AG10803 (cell line): ENCODE measurements around the gene RAPGEF2.

ENCODE experiments used
- DNase-seq: peaks from one replicate; pipeline ENCODE4 v3.0.0; 2010; ENCODE audit warnings: low read depth
- H3K4me3 ChIP-seq: 2 replicates; pipeline ENCODE4 v1.5.1; 2011; ENCODE audit warnings: mild to moderate bottlenecking, low read length, control low read depth
- TF ChIP-seq, protein P1 (sequence below): conservative IDR thresholded peaks from 2 replicates; pipeline ENCODE4 v1.5.1; 2011; ENCODE audit warnings: mild to moderate bottlenecking, low read length, control low read depth, inconsistent platforms

RAPGEF2 gene

DNA sequence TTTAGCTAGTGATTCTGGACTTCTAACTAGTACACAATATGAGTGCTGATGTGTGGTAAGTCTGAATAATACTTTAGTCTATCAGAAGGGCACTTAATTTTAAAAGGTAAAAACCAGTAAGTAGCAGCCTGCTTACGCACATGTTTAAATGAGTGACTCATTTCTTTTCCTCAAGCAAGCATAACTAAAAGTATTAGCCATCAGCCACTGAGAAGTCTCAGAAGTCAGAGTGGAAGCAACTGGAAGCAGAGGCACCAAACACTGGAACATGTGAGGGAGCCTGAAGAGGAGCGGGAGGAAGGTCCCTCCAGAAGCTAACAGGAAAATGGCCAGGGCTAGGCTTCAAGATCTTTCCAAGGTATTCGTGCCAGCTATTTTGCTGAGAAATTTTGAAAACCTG, 257.7 kb downstream of the RAPGEF2 start:
- TF ChIP-seq, protein P1, sequence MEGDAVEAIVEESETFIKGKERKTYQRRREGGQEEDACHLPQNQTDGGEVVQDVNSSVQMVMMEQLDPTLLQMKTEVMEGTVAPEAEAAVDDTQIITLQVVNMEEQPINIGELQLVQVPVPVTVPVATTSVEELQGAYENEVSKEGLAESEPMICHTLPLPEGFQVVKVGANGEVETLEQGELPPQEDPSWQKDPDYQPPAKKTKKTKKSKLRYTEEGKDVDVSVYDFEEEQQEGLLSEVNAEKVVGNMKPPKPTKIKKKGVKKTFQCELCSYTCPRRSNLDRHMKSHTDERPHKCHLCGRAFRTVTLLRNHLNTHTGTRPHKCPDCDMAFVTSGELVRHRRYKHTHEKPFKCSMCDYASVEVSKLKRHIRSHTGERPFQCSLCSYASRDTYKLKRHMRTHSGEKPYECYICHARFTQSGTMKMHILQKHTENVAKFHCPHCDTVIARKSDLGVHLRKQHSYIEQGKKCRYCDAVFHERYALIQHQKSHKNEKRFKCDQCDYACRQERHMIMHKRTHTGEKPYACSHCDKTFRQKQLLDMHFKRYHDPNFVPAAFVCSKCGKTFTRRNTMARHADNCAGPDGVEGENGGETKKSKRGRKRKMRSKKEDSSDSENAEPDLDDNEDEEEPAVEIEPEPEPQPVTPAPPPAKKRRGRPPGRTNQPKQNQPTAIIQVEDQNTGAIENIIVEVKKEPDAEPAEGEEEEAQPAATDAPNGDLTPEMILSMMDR = no peak
- H3K4me3 ChIP-seq = no peak overlapping the region
- DNase-seq = peak; percentile 88

DNA sequence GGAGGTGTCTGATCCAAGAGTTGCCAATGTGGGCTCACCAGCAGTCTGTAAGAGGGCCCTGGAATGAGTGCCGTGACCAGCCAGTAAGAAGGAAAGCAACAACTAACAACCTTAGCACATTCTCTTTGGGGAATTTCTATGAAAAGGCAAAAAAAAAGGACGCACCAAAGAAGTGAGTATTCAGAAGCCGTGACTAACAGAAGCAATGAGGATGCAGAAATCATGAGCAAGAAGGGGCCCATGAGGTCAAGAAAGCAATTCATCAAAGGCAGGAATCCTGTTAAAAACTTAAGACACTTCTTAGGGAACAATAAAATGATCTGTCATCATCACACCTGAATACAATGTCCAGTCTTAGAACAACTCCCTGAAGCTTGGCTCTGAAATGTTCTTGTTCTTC, 260.5 kb downstream of the RAPGEF2 start:
- DNase-seq = peak; percentile 44
- no peak overlapping the region for H3K4me3 ChIP-seq
- TF ChIP-seq, protein P1 = no peak

DNA sequence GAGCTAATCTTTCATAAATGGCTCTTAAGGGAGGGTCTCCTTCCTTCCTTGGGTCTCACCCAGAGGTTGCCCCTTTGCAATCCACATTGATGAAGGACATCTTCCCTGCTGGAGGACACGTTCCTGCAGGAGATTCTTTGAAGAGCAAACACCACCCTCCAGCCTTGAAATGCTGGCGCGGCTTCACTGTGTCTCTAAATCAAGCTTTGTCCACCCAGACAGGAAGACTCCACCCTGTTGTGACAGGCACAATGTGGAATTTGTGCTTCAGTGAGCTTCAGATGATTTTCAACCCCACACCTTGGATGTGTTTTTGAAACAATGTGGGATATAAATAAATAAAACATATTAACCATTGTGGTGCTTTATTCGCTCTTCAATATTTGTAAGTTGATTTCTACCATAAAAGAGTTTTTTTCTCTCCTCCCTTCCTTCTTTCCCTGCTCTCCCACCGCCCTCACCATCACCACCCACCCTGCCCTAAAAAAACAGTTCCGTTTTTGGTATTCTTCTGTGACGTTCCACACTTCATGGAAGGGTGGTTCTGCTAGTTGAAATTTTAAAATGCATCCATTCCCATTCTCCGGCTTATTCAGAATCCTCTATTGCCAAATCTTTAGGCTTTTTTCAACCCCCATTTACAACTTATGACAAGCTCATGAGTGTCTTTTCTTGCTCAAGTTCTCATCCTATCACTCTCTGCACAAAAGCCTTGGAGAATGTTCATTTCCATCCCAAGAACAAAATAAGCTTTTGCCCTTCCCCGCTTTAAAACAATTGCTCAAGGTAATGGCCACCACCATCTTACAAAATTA, 264.3 kb downstream of the RAPGEF2 start:
- peak; percentile 29 for DNase-seq
- TF ChIP-seq, protein P1 = no peak
- H3K4me3 ChIP-seq = no peak overlapping the region

DNA sequence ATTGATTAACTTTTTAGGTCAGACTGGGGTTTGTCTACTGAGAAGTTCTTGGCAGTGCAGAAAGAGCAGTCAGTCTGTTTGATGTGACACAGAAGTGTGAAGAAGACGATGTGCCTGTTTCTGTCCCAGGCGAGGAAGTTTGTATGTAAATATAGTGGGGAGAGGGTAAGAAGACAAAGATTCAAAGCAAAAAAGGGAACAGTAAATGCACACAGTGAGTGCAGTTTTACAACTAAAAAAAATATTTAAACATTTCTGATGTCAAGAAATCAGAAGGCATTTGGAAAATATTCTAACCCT, 264.9 kb downstream of the RAPGEF2 start:
- no peak overlapping the region for H3K4me3 ChIP-seq
- DNase-seq = no peak
- TF ChIP-seq, protein P1 = no peak

DNA sequence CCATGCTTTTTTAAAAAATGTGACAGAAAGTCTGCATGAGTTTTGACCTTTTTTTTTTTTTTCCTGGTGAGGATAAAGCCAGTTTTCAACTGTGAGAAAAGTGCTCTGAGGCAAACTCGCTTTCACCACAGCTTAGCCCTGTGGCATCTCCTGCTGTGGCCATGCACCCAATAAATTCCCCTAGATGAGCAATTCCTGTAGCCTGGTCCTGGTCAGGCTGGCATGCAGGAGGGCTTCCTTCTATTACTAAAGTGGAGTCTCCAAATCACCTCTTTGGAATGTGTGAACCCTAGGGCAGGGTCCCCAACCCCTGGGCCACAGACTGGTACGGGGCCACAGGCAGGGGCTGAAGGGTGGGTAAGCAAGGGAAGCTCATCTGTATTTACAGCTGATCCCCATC, 265.4 kb downstream of the RAPGEF2 start:
- TF ChIP-seq, protein P1 = no peak
- no peak overlapping the region for H3K4me3 ChIP-seq
- peak; percentile 31 for DNase-seq

DNA sequence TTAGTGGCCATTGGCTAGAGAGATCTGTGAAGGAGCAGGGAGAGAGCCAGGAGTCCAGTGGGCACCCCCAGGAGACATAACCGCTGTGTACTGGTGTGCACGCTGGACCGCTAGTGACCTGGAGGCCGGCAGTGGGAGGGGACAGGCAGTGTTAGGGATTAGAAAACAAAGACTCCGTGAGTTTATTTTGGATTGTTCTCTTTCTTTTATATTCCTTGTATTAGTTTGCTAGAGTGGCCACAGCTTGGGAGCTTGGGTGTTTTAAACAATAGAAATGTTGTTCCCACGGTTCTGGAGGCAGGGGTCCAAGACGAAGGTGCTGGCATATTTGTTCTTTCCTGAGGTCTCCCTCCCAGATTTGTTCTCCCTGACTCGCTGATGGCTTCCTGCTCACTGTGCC, 266.4 kb downstream of the RAPGEF2 start:
- TF ChIP-seq, protein P1 = no peak

DNA sequence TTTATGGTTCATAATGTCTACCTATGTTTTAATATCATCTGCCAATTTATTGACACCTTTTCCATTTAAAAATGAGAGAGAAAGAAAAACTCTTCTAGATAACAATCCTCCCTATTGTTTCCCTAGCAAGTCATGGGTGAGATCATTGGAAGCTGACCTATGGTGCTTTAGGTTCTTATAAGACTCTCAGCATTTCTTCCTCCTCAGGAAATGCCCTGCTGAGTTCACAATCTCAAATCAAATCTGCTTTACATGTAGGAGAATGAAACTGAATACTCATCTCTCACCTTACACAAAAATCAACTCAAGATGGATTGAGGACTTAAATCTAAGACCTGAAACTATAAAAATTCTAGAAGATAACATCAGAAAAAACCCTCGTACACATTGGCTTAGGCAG, 267.4 kb downstream of the RAPGEF2 start:
- no peak for DNase-seq
- H3K4me3 ChIP-seq = no peak overlapping the region
- TF ChIP-seq, protein P1 = no peak

More for the DNA sequence above, 266.4 kb downstream of the RAPGEF2 start:
- DNase-seq = no peak
- no peak overlapping the region for H3K4me3 ChIP-seq
